Measurements from ENCODE around the gene RHBG.

The RHBG gene

GRCh38 chr1:156429313-156430060, 60.5 kb downstream of the RHBG start:
- H3K4me1 ChIP-seq (ENCODE audit: control insufficient read depth, insufficient read depth, low read length), result no peaks in the 10 kb centered on the region
- no peaks in the 10 kb centered on the region for H3K36me3 ChIP-seq (ENCODE audit: control insufficient read depth, insufficient read depth, low read length)
- H3K9ac ChIP-seq (ENCODE audit: low read length), result no peak overlapping the region
- H3K27ac ChIP-seq (ENCODE audit: low read depth, low read length), result no peak overlapping the region
- peaks cover 41% of the 10 kb centered on the region for H3K27me3 ChIP-seq (ENCODE audit: control insufficient read depth, insufficient read depth, low read length)
- H3K4me3 ChIP-seq (ENCODE audit: low read length), result no peak overlapping the region

DNA sequence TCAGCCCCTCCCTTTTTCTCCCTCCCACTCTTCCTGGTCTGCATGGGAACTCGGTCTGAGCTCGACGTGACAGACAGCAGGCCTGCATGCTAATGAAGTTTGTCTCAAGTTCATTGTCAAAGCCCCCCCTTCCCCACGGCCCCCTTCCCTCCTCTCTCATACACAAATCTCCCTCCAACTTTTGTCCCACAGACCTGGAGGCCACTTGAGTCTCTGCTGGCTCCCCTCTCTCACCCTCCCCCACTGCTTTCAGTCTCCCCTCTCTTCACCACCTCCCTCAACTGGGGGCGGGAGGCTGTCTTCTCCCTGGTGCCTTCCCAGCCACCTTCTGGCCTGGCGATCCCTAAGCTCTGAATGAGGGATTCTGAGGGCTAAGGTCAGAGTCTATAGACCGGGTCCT, 61.3 kb downstream of the RHBG start:
- H3K9ac ChIP-seq (ENCODE audit: low read length), result no peak overlapping the region
- peaks cover 50% of the 10 kb centered on the region for H3K27me3 ChIP-seq (ENCODE audit: control insufficient read depth, insufficient read depth, low read length)
- H3K36me3 ChIP-seq (ENCODE audit: control insufficient read depth, insufficient read depth, low read length), result no peaks in the 10 kb centered on the region
- H3K4me3 ChIP-seq (ENCODE audit: low read length), result no peak overlapping the region
- H3K27ac ChIP-seq (ENCODE audit: low read depth, low read length), result no peak overlapping the region
- H3K4me1 ChIP-seq (ENCODE audit: control insufficient read depth, insufficient read depth, low read length), result no peaks in the 10 kb centered on the region

DNA sequence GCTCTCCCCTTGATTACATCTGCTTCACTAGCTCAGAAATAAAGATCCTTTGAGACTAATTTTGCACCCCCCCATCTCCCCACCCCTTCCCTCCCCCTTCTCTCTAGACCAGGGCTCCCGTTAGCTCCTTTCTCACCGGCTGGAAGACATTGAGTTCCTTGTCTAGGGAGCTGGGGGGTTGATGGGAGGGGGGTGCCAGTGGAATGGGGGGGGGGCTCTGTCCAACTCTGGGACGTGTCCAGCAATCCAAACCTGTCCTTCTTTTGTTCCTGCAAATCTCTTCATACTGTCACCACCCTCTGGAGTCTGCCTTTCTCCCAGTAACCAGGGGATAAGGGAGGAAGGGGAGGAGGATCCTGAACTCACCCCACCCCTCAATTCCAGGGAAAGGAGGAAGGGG, 61.9 kb downstream of the RHBG start:
- Histone ChIP-seq H3K27ac (ENCODE audit: low read depth, low read length) (no peak overlapping the region), H3K36me3 (ENCODE audit: control insufficient read depth, insufficient read depth, low read length) (no peaks in the 10 kb centered on the region), H3K4me3 (ENCODE audit: low read length) (no peak overlapping the region), H3K9ac (ENCODE audit: low read length) (no peak overlapping the region), H3K27me3 (ENCODE audit: control insufficient read depth, insufficient read depth, low read length) (peaks cover 51% of the 10 kb centered on the region), H3K4me1 (ENCODE audit: control insufficient read depth, insufficient read depth, low read length) (no peaks in the 10 kb centered on the region)

- H3K9ac ChIP-seq (ENCODE audit: low read length), result no peak overlapping the region
- H3K4me3 ChIP-seq (ENCODE audit: low read length), result no peak overlapping the region
- peaks cover 54% of the 10 kb centered on the region for H3K27me3 ChIP-seq (ENCODE audit: control insufficient read depth, insufficient read depth, low read length)
- no peak overlapping the region for H3K27ac ChIP-seq (ENCODE audit: low read depth, low read length)
- H3K4me1 ChIP-seq (ENCODE audit: control insufficient read depth, insufficient read depth, low read length), result peaks cover 2% of the 10 kb centered on the region
- no peaks in the 10 kb centered on the region for H3K36me3 ChIP-seq (ENCODE audit: control insufficient read depth, insufficient read depth, low read length)
Observed at GRCh38 chr1:156431366-156431765, 62.4 kb downstream of the RHBG start.

DNA sequence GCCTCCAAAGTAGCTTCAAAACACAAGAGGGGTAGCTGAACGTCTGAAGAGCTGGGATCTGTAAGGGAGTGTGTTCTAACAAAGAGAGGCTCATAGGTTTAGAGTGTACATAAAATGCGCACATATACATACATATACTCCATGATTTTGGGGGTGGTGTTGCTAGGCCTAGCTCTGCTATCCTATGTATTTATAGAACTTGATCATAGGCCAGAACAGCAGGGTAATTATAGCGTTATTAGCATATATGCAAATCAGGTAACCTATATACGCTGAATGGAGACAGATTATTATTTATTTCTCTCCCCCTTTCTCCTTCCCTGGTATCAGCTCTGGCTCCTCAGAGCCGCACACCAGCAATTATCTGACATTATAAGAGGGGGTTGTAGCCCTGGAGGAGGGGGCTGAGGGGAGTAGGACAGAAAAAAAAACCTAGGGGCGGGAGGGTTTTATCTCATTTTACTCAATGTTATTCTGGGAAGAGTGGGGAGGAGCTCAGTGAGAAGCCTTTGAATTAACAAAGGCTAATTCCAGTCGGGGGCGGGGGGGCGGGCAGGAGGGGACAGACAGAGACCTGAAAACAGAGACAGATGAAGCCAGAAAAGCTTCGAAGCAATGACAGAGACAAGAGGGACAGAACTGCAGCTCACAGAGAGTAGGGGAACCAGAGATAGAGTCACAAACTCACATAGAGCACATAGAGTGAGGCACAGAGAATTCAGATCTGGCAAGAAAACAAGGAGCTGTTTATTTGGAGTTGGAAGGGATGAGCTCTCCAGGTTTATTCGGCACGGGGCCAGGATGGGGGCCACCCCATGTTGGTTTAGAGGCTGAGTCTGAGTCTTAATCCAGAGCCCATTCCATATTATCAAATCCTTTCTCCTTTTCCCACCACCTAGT, 63.0 kb downstream of the RHBG start:
- H3K9ac ChIP-seq (ENCODE audit: low read length), result no peak overlapping the region
- H3K4me3 ChIP-seq (ENCODE audit: low read length), result no peak overlapping the region
- peaks cover 3% of the 10 kb centered on the region for H3K4me1 ChIP-seq (ENCODE audit: control insufficient read depth, insufficient read depth, low read length)
- H3K36me3 ChIP-seq (ENCODE audit: control insufficient read depth, insufficient read depth, low read length), result no peaks in the 10 kb centered on the region
- no peak overlapping the region for H3K27ac ChIP-seq (ENCODE audit: low read depth, low read length)
- peaks cover 61% of the 10 kb centered on the region for H3K27me3 ChIP-seq (ENCODE audit: control insufficient read depth, insufficient read depth, low read length)

GRCh38 chr1:156432669-156433018, 63.6 kb downstream of the RHBG start:
- H3K4me3 ChIP-seq (ENCODE audit: low read length), result no peak overlapping the region
- H3K4me1 ChIP-seq (ENCODE audit: control insufficient read depth, insufficient read depth, low read length), result peaks cover 3% of the 10 kb centered on the region
- H3K27me3 ChIP-seq (ENCODE audit: control insufficient read depth, insufficient read depth, low read length), result peaks cover 67% of the 10 kb centered on the region
- H3K9ac ChIP-seq (ENCODE audit: low read length), result no peak overlapping the region
- H3K36me3 ChIP-seq (ENCODE audit: control insufficient read depth, insufficient read depth, low read length), result no peaks in the 10 kb centered on the region
- no peak overlapping the region for H3K27ac ChIP-seq (ENCODE audit: low read depth, low read length)

- Histone ChIP-seq H3K4me1 (ENCODE audit: control insufficient read depth, insufficient read depth, low read length) (peaks cover 3% of the 10 kb centered on the region), H3K27ac (ENCODE audit: low read depth, low read length) (no peak overlapping the region), H3K9ac (ENCODE audit: low read length) (no peak overlapping the region), H3K36me3 (ENCODE audit: control insufficient read depth, insufficient read depth, low read length) (no peaks in the 10 kb centered on the region), H3K27me3 (ENCODE audit: control insufficient read depth, insufficient read depth, low read length) (peaks cover 69% of the 10 kb centered on the region), H3K4me3 (ENCODE audit: low read length) (no peak overlapping the region)
Observed at GRCh38 chr1:156433032-156433431, 64.0 kb downstream of the RHBG start.

GRCh38 chr1:156433602-156434001, 64.6 kb downstream of the RHBG start:
- Histone ChIP-seq H3K4me1 (ENCODE audit: control insufficient read depth, insufficient read depth, low read length) (peaks cover 3% of the 10 kb centered on the region), H3K9ac (ENCODE audit: low read length) (no peak overlapping the region), H3K27ac (ENCODE audit: low read depth, low read length) (no peak overlapping the region), H3K4me3 (ENCODE audit: low read length) (no peak overlapping the region), H3K36me3 (ENCODE audit: control insufficient read depth, insufficient read depth, low read length) (no peaks in the 10 kb centered on the region), H3K27me3 (ENCODE audit: control insufficient read depth, insufficient read depth, low read length) (peaks cover 68% of the 10 kb centered on the region)

Measured in rectal smooth muscle tissue (tissue), 1 donor.